Left cardiac atrium (tissue), 4 donors: ENCODE results near the gene NKTR. TPM values are rescaled to one million over a fixed set of nuclear protein-coding genes. Genes with fewer than 3 reads are reported as not detected.

Experiments
- ATAC-seq, 2 donors: fragments of 200-7000 bp; cut with Tn5 transposase; one replicate each; pipeline ENCODE4 v1.9.1; 2020; ENCODE audit warnings: mild to moderate bottlenecking in 2 of 2, moderate library complexity in 2 of 2
- DNase-seq: peaks from one replicate; pipeline ENCODE4 v3.0.0-alpha.2; 2020
- intact Hi-C, 2 donors: fragments of 100-400 bp; cut with DNase I; formaldehyde crosslinking; loops; one replicate each; pipeline versions ENCODE4 v1.14.1 to v1.15.1; 2022 to 2023
- total RNA-seq, 2 donors: library from RNA; stranded (reverse); fragmentation: NEBNext Ultra II Directional; extraction: Animal tissue kit (Norgen Biotek cat#: 25700); gene quantifications; one replicate each; pipeline ENCODE4 v1.2.1, GENCODE V29; 2021
- donor health status: DM: no; HTN: yes; CAD: no.
- donor health status: DM: no; HTN: yes; CAD: no; lungs with severe emphysema.
- donor health status: DM: yes; HTN: yes; CAD: no.
- donor health status: Dilated cardiomyopathy.

The NKTR gene
- total RNA-seq, 2 donors from 2014 or later: 26.5 to 35.9 TPM

GRCh38 chr3:42667523-42668412 is 67.3 kb downstream of the NKTR start:
- ATAC-seq (peak; percentile 1 to 12), DNase-seq (no peak)
- intact Hi-C loops: no loop called here

GRCh38 chr3:42668413-42668760 is 67.9 kb downstream of the NKTR start:
- no peak for DNase-seq
- ATAC-seq: no peak
- intact Hi-C loops: no loop called here

GRCh38 chr3:42668793-42669217 is 68.3 kb downstream of the NKTR start:
- ATAC-seq: peak in 1 of 2 donors; percentile 2
- intact Hi-C loops: no loop called here
- no peak for DNase-seq

- ATAC-seq: no peak
Measured at GRCh38 chr3:42670051-42670576, 69.6 kb downstream of the NKTR start.

GRCh38 chr3:42670670-42671069 is 70.2 kb downstream of the NKTR start:
- DNase-seq: no peak
- intact Hi-C loops: no loop called here

More at GRCh38 chr3:42670051-42670576, 69.6 kb downstream of the NKTR start:
- DNase-seq: no peak
- intact Hi-C loops: no loop called here

DNA sequence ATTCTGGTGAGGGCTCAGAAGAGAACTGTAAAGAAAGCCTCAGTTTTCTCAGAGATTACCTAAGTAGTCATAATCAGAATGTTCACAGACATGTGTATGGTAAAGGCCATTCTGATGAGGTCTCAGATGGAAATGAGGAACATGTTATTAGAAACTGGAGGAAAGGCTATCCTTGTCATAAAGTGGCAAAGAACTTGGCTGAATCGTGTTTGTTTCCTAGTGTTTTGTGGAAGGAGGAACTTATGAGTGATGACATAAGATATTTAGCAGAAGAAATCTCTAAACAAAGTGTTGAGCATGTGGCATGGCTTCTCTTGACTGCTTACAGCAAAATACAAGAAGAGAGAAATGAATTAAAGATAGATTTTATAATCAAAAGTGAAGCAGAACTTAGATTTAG is 72.0 kb downstream of the NKTR start:
- intact Hi-C loops: no loop called here
- ATAC-seq (no peak), DNase-seq (no peak)

More at GRCh38 chr3:42670670-42671069, 70.2 kb downstream of the NKTR start:
- ATAC-seq: no peak

GRCh38 chr3:42673082-42673481 is 72.6 kb downstream of the NKTR start:
- intact Hi-C loops: no loop called here
- DNase-seq (no peak), ATAC-seq (no peak)

GRCh38 chr3:42674146-42674545 is 73.7 kb downstream of the NKTR start:
- intact Hi-C loops: no loop called here
- DNase-seq: no peak
- no peak for ATAC-seq

GRCh38 chr3:42675909-42676308 is 75.4 kb downstream of the NKTR start:
- intact Hi-C loops: no loop called here
- ATAC-seq (no peak), DNase-seq (no peak)

GRCh38 chr3:42678447-42678846 is 78.0 kb downstream of the NKTR start:
- ATAC-seq: no peak
- intact Hi-C loops: no loop called here
- no peak for DNase-seq

- intact Hi-C loops: no loop called here
- no peak for DNase-seq
- no peak for ATAC-seq
Measured at GRCh38 chr3:42680271-42680670, 79.8 kb downstream of the NKTR start.

GRCh38 chr3:42680806-42681205 is 80.3 kb downstream of the NKTR start:
- no peak for DNase-seq

DNA sequence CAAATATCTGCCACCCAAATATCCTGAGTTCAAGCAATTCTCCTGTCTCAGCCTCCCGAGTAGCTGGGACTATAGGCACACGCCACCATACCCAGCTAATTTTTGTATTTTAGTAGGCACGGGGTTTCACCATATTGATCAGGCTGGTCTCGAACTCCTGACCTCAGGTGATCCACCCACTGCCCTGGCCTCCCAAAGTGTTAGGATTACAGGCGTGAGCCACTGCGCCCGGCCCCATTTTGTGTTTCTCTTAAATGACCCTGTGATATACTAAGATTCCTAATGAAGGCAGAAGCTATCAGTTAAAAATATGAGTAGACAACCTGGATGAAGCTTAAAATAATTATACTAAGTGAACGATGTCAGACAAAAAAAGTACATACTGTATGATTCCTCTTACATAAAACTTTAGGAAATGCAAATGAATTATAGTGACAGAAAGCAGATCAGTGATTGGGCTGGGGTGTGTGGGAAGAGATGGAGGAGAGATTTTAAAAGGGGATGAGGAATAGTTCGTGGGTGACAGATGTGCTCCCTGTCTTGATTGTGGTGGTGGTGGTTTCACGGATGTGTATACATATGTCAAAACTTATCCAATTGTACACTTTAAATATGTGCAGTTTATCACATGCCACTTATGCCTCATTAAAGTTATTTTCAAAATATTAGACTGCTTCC is 81.0 kb downstream of the NKTR start:
- ATAC-seq: no peak
- DNase-seq: no peak
- intact Hi-C loops: no loop called here

More at GRCh38 chr3:42680806-42681205, 80.3 kb downstream of the NKTR start:
- no peak for ATAC-seq
- intact Hi-C loops: no loop called here

GRCh38 chr3:42682301-42683070 is 82.0 kb downstream of the NKTR start:
- intact Hi-C loops: no loop called here
- no peak for ATAC-seq
- no peak for DNase-seq

DNA sequence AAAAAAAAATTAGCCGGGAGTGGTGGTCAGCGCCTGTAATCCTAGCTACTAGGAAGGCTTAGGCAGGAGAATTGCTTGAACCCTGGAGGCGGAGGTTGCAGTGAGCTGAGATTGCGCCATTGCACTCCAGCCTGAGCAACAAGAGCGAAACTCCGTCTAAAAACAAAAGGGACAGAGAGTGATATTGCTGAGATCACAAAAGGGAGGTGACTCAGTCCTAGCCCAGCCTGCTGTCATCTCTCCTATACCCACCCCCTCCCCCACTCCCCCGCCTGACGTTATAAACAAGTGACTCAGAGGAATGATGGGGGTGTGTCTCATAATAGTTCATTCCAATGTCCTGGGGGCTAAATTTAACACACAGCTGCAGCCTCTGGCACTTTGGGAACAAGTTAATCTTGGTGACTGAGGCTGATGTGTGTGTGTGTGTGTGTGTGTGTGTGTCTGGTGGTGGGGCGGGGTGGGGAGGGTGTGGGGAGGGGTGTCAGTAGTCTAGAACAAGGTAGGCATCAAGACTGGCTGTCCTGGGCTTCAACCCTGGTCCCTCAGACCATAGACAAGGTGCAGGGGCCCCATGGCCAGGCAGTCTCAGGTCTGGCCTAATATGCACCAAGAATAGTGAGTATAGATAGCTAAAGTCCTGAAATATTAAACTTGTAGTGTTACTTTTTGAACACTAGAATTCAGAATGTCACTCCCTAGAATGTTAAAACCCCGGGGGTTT is 83.6 kb downstream of the NKTR start:
- intact Hi-C loops: no loop called here

DNA sequence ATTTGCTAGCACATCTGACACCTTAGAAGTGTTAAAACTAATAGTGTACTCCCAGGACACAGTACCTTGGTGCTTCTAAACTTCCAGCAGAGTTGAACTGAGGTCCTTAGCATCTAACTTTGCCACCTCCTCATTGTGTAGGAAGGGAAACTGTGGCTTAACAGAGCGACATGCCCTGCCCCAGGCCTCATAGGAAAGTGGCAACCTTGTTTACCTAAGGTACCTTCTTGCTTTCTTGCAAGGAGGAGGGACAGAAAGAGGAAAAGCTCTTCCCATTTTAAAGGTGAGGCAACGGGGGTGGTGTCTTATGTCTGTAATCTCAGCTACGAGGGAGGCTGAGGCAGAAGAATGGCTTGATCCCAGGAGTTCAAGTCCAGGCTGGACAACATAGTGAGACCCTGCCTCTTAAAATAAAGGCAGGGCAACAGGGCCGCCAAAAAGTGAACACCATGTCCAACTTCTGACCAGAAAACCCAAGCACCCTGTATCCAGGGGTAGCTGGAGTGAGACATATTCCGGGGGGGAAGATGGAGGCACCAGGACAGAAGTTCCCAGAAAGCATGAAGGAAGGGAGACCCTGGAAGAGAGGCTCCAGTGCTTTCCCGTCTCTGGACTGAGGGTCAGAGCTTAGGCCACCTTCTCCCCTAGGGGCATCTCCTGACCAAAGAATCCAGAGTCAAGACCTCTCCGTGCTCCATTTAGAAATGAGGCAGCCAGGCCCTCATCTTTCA is 84.3 kb downstream of the NKTR start:
- DNase-seq: peak; percentile 2
- ATAC-seq: no peak
- intact Hi-C loops: no loop called here

More for the DNA sequence above, 83.6 kb downstream of the NKTR start:
- DNase-seq: peak; percentile 79
- ATAC-seq: peak; percentile 89 to 90

- DNase-seq: peak; percentile 17
- ATAC-seq: peak in 1 of 2 donors; percentile 6
- intact Hi-C loops: no loop called here
Measured at GRCh38 chr3:42685363-42685881, 84.9 kb downstream of the NKTR start, which contains the start of gene KLHL40. Gene KLHL40 (plus strand): TSS chr3:42685537. CDS start chr3:42685619, 82 bp downstream.
